Stimulated activated naive CD8-positive, alpha-beta T cell treated with anti-CD3 and anti-CD28 coated beads, Interleukin-15, amount 100 ng/mL, for 72 hours (primary cell): ENCODE data around the gene PHACTR3.

Experiments
- ATAC-seq: fragments of 150-1000 bp; cut with Tn5 transposase; 2 replicates; pipeline ENCODE4 v1.10.0; 2021; ENCODE audit warnings: mild to moderate bottlenecking, moderate library complexity
- DNase-seq, 2 donors: peaks; one replicate each; pipeline ENCODE4 v3.0.0; 2021 to 2022
- H3K27ac Mint-ChIP-seq, 2 donors: one replicate each; pipeline ENCODE4 v1.8.0; 2022; ENCODE audit warnings: mild to moderate bottlenecking in 2 of 2, mixed read lengths in 2 of 2, moderate library complexity in 2 of 2
- H3K27me3 Mint-ChIP-seq: one replicate; pipeline ENCODE4 v1.8.0; 2022; ENCODE audit warnings: mixed read lengths
- H3K4me1 Mint-ChIP-seq: one replicate; pipeline ENCODE4 v1.8.0; 2022; ENCODE audit warnings: mild to moderate bottlenecking, mixed read lengths
- H3K4me3 Mint-ChIP-seq, 2 donors: one replicate each; pipeline ENCODE4 v1.8.0; 2022; ENCODE audit warnings: mild to moderate bottlenecking in 2 of 2, mixed read lengths in 2 of 2, moderate library complexity in 1 of 2
- H3K9me3 Mint-ChIP-seq, 2 donors: one replicate each; pipeline ENCODE4 v1.8.0; 2022; ENCODE audit warnings: mixed read lengths in 2 of 2

The PHACTR3 gene

DNA sequence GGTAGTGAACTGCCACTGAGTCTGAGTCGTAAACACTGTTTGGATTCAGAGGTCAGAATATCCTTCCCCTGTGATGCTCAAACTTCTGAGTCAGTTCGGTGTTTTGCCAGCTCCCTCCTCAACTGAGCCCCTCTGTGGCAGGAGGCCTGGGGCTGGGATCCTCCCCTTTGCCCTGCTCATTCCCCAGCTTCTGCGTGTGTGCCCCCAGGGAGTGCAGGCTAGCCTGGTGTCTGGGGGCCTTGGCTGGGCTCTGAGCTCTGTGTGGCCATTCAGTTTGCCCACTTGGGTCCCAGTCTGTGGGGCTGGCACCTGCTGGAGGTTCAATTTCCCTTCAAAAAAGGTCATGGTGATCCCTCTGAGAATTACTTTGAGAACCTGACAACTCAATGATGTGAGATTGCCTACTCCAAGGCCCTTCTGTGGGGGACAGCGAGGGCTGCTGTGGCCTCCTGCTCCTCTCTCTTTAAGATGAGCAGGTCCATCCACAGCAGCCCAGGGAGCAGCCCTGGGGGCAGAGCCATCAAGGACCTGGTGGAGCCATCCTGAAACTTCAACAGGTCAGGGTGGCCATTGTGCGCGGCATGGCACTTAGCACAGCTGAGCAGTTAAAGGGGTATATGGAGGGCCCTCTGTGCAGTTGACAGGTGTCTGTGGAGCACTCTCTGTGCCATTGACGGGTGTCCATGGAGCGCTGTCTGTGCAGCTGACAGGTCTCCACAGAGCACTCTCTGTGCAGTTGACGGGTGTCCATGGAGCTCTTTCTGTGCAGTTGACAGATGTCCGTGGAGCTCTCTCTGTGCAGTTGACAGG is 181.9 kb downstream of the PHACTR3 start:
- peaks cover 30% of the 10 kb centered on the region for H3K27me3 Mint-ChIP-seq
- ATAC-seq: no peak
- H3K27ac Mint-ChIP-seq: no peak overlapping the region
- no peak overlapping the region for H3K4me3 Mint-ChIP-seq
- H3K4me1 Mint-ChIP-seq: no peaks in the 10 kb centered on the region
- no peak for DNase-seq
- H3K9me3 Mint-ChIP-seq: no peaks in the 10 kb centered on the region

DNA sequence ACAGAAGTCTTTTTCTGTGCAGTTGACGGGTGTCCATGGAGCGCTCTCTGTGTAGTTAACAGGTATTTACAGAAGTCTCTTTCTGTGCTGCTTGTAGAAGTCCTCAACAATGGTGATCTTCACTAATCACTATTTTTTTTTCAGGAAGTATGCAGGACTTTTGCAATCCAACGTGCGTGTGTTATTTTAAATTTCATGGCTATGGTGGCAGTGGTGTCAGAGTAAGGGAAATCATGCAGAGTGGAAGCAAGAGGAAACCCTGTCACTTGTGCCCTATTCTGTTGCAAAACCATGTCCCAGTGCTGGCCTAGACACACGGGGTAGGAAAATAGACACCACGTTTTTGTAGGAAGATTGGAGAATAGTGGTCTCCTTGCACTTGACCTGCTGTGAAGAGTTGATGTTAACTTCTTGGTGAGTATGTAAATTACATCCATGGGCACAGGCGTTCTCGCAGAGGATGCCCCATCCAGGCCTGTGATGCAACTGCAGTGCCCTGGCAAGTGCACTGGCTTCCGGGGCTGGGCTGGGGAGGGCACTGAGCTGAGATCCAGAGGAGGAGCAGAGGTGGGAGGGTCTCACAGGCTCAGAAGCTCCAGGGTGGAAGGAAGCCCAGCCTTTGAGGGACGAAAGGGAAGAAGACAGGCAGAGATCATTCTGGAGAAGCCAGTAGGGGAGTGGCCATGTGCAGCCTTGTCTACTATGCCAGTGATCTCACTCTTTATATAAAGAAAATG is 182.6 kb downstream of the PHACTR3 start:
- Mint-ChIP-seq H3K27ac (peak overlapping the region in 1 of 2 donors; percentile 4), H3K27me3 (peaks cover 30% of the 10 kb centered on the region), H3K4me1 (no peaks in the 10 kb centered on the region), H3K9me3 (no peaks in the 10 kb centered on the region), H3K4me3 (no peak overlapping the region)
- no peak for DNase-seq
- ATAC-seq: no peak

DNA sequence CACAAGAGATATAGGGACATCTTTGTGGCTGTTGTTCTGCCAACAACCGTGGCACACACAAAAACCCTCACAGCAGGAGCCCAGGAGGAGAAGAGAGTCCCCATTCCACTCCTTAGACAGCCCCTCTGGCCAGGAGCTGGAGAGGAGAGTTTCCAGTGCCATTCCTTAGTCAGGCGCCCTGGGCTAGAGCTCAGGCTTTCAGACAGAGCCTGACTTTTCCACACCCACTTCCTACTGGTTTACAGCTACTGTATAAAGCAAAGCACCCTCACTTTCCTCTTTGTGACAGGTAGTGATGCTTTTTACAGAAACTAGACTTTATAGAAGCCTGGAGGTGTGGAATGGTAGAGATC is 183.2 kb downstream of the PHACTR3 start:
- Mint-ChIP-seq H3K27me3 (peaks cover 30% of the 10 kb centered on the region), H3K4me1 (no peaks in the 10 kb centered on the region), H3K4me3 (no peak overlapping the region), H3K27ac (no peak overlapping the region), H3K9me3 (no peaks in the 10 kb centered on the region)
- no peak for DNase-seq
- ATAC-seq: no peak

DNA sequence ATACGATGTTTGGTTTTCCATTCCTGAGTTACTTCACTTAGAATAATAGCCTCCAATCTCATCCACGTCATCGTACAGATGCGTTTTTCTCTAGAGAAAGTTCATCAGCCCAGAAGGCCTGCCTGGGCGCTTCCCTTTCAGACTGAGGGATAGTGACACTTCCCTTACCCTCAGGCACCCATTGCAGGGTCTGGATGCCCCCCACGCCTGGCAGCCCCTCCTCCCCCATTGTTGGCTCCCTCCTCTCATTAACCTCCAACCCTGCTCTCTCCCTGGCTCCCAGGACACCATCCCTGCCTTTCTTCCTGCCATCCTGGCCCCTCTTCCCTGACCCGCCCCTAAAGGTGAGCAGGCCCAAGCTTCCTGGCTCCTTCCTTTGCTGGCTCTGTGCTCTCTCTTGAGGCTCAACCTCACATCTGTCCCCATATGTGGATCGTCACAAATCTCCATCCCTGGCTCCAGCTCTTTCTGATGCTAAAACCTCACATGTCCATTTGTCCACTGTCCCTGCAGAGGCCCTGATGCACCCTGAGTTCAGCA is 183.9 kb downstream of the PHACTR3 start:
- no peak overlapping the region for H3K27ac Mint-ChIP-seq
- ATAC-seq: no peak
- peaks cover 30% of the 10 kb centered on the region for H3K27me3 Mint-ChIP-seq
- no peaks in the 10 kb centered on the region for H3K4me1 Mint-ChIP-seq
- no peak for DNase-seq
- H3K9me3 Mint-ChIP-seq: no peaks in the 10 kb centered on the region
- H3K4me3 Mint-ChIP-seq: no peak overlapping the region

DNA sequence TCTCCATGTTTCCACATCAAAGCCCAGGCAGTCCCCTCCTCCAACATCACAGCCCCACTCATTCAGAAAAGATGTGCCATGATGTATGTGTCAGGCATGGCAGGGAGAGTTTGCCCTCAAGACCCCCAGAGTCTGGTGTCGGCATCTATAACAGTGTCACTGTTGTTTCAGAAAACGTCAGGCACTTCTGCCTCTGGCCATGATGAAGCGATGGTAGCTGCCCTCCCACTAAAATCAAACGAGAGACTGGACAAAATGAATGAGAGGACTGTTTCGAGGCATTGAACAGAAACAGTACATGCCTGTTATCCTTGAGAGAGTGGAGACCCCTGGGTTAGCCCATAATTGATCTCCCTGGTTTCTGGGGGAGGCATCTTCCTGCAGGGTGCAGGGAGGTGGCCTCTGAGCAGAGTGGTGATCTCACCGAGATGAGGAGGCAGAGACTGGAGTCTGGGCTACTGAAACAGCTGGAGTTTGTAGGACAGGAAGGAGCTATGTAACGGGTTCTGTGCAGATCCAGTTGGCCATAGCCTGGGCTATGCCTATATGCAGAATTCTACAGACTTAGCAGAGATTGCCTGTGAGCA is 184.6 kb downstream of the PHACTR3 start:
- Mint-ChIP-seq H3K9me3 (no peaks in the 10 kb centered on the region), H3K27ac (no peak overlapping the region), H3K4me1 (no peaks in the 10 kb centered on the region), H3K27me3 (peaks cover 30% of the 10 kb centered on the region), H3K4me3 (no peak overlapping the region)
- DNase-seq (no peak), ATAC-seq (no peak)

DNA sequence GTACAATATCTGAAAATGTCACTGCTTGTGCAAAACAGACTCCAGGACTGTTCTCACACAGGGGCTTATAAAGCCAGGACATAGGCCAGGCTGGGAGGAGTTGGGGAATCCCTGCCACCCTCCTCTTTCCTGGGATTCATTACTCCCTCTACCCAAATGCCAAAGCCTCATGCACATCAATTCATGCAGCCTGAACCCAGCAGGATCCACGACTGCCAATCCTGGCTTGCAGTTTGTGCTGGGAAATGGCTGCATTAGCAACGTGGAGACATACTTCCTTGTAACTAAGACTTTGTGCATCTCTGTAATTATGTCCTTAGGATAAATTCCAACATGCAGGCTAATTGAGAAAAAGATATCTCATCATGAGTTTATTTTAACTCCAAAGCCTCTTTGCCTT is 185.3 kb downstream of the PHACTR3 start:
- DNase-seq (no peak), ATAC-seq (no peak)
- no peaks in the 10 kb centered on the region for H3K9me3 Mint-ChIP-seq
- peaks cover 30% of the 10 kb centered on the region for H3K27me3 Mint-ChIP-seq
- H3K4me3 Mint-ChIP-seq: no peak overlapping the region
- H3K27ac Mint-ChIP-seq: no peak overlapping the region
- no peaks in the 10 kb centered on the region for H3K4me1 Mint-ChIP-seq

DNA sequence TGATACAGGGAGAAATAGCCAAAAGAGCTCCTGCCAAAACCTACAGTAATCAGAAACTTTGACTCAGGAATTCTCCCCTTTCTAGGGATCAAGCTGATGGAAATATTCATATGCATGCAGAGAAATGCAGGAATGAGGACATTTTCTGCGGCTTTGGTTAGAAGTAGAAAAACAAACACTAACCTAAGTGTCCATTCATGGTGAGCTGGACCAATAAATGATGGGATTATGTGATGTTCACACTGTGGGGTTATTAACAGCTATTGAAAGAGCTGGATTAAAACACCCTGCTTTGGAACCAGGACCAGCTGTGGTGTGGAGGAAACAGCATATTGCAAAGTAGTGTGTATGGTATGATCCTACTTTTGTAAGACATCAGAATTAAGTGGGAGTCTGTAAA is 186.0 kb downstream of the PHACTR3 start:
- Mint-ChIP-seq H3K9me3 (no peaks in the 10 kb centered on the region), H3K27ac (no peak overlapping the region)

DNA sequence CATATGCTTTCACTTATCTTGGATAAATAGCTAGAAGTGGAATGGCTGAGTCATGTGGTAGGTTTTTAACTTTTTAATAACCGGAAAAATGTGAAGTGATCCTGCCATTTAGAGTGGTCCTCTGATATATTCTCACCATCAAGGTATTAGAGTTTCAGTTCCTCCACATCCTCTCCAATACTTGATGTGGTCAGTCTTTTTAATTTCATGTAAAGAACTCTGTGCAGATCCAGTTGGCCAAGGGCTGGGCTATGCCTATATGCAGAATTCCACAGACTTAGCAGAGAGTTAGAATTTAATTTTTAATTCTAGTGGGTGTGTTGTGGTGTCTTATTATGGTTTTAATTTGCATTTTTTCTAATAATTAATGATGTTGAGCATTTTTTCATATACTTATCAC is 188.0 kb downstream of the PHACTR3 start:
- DNase-seq: no peak
- H3K27ac Mint-ChIP-seq: no peak overlapping the region
- no peak overlapping the region for H3K4me3 Mint-ChIP-seq

More for the DNA sequence above, 186.0 kb downstream of the PHACTR3 start:
- no peak for ATAC-seq
- DNase-seq: no peak
- H3K4me1 Mint-ChIP-seq: no peaks in the 10 kb centered on the region
- H3K4me3 Mint-ChIP-seq: no peak overlapping the region
- peaks cover 26% of the 10 kb centered on the region for H3K27me3 Mint-ChIP-seq

DNA sequence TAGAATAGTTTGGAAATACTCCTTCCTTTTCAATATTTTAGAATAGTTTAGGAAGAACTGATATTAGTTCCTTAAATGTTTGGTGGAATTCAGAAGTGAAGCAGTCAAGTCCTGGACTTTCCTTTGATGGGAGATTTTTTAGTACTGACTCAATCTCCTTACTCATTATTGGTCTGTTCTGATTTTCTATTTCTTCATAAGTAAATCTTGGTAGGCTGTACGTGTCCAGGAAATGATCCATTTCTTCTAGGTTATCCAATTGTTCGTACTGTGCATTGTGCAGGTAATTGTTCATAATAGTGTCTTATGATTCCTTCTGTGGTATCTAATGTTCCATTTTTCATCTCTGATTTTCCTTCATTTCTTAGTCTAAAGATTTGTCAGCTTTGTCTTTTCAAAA is 190.2 kb downstream of the PHACTR3 start:
- no peak for ATAC-seq
- peaks cover 8 to 16% of the 10 kb centered on the region in 2 donors for H3K9me3 Mint-ChIP-seq
- no peak overlapping the region for H3K4me3 Mint-ChIP-seq
- no peaks in the 10 kb centered on the region for H3K4me1 Mint-ChIP-seq
- DNase-seq: no peak
- H3K27ac Mint-ChIP-seq: no peak overlapping the region
- H3K27me3 Mint-ChIP-seq: no peaks in the 10 kb centered on the region

More for the DNA sequence above, 188.0 kb downstream of the PHACTR3 start:
- peaks cover 3 to 8% of the 10 kb centered on the region in 2 donors for H3K9me3 Mint-ChIP-seq
- no peak for ATAC-seq
- no peaks in the 10 kb centered on the region for H3K4me1 Mint-ChIP-seq
- H3K27me3 Mint-ChIP-seq: peaks cover 13% of the 10 kb centered on the region

DNA sequence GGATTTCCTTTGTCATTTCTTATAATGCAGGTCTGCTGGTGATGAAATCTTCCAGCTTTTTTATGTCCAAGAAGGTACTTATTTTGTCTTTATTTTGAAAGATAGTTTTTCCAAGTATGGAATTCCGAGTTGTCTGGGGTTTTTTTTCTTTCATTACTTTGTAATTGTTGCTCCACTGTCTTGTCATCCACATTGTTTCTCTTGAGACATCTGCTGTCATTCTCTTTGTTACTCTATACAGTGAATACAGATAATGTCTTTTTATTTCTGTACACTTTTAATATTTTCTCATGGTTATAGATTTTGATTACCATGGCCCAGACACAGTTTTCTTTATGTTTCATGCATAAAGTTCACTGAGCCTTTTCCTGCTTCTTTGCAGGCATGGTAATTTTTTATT is 196.0 kb downstream of the PHACTR3 start:
- Mint-ChIP-seq H3K4me3 (no peak overlapping the region), H3K27ac (no peak overlapping the region), H3K27me3 (peaks cover 21% of the 10 kb centered on the region), H3K9me3 (peaks cover 30 to 34% of the 10 kb centered on the region in 2 donors), H3K4me1 (no peaks in the 10 kb centered on the region)
- DNase-seq: no peak
- no peak for ATAC-seq

DNA sequence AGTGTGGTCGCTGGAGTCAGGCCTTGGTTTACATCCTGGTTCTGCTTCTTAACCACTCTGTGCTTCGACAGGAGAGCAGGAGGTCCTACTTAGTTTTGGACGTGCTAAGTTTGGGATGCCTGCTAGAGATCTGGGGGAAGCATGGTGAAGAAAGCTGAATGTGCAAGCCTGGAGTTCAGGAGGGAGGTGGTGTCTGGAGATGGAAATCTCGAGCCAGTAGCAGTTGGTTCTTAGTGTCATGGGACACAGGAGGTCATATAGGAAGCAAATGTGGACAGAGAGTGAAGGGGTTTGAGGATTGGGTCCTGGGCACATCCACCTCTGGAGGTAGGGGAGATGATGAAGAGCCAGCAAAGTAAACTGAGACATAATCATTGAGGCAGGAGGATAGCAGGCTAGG is 197.7 kb downstream of the PHACTR3 start:
- no peak for DNase-seq
- ATAC-seq: no peak
- H3K4me3 Mint-ChIP-seq: no peak overlapping the region
- H3K27ac Mint-ChIP-seq: no peak overlapping the region
- H3K9me3 Mint-ChIP-seq: peaks cover 28 to 30% of the 10 kb centered on the region in 2 donors
- H3K27me3 Mint-ChIP-seq: peaks cover 27% of the 10 kb centered on the region
- H3K4me1 Mint-ChIP-seq: no peaks in the 10 kb centered on the region

DNA sequence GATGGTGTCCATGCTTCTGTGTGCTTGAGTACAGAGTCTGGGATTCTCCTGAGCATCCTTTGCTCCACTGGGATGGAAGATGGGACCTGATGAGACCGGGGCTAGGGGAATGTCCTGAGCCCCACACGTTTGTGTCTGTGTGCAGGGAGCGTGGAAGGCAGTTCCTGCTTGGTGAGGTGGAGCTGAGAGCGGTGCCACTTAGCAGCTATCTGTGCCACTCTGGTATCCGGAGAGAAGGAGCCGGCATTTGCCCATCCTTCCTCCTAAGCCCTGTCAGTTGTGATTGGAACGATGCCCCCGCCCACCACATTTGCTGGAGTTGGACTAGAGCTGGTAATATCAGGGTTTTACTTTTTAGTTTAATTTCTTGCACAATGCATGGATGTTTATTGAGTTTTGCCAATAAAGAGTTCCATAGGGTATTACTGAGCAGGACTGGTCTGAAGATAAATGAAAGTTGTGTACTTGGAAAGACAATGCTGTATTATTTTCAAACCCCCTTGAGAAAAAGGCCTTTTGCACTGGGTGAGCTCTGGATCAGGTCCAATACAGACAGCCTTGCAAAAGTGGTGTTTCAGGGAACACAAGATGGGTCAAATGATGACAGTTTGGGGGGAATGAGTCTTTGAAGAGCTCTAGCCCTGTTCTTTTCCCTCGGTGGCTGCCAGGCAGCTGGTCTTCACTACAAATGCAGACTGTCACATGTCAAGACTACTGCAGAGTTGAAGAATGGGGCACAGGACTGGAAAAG is 198.3 kb downstream of the PHACTR3 start:
- no peak overlapping the region for H3K4me3 Mint-ChIP-seq
- H3K4me1 Mint-ChIP-seq: no peaks in the 10 kb centered on the region
- H3K27ac Mint-ChIP-seq: no peak overlapping the region
- ATAC-seq (no peak), DNase-seq (no peak)
- peaks cover 27% of the 10 kb centered on the region for H3K27me3 Mint-ChIP-seq
- H3K9me3 Mint-ChIP-seq: peaks cover 22 to 26% of the 10 kb centered on the region in 2 donors

DNA sequence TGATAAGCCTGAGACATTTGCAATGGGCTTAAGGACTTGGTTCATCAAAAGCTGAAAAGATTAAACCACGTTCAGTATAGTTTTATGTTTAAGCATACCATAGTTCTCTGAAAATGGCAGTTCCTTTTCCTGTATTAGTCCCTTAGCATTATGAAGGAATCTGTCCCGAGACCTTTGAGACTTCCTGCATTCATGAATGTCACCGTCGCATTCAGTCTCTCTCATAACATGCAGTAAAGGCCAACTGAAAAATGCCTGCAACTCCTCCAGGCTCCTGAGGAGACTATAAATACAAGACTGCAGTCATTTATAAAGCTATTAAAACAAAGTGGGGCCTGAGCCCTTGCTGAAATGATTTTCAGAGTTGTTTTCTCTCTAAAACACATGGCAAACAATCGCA is 200.0 kb downstream of the PHACTR3 start:
- ATAC-seq (no peak), DNase-seq (no peak)
- no peak overlapping the region for H3K27ac Mint-ChIP-seq
- no peak overlapping the region for H3K4me3 Mint-ChIP-seq
- peaks cover 18 to 22% of the 10 kb centered on the region in 2 donors for H3K9me3 Mint-ChIP-seq
- H3K4me1 Mint-ChIP-seq: no peaks in the 10 kb centered on the region
- H3K27me3 Mint-ChIP-seq: peaks cover 27% of the 10 kb centered on the region

DNA sequence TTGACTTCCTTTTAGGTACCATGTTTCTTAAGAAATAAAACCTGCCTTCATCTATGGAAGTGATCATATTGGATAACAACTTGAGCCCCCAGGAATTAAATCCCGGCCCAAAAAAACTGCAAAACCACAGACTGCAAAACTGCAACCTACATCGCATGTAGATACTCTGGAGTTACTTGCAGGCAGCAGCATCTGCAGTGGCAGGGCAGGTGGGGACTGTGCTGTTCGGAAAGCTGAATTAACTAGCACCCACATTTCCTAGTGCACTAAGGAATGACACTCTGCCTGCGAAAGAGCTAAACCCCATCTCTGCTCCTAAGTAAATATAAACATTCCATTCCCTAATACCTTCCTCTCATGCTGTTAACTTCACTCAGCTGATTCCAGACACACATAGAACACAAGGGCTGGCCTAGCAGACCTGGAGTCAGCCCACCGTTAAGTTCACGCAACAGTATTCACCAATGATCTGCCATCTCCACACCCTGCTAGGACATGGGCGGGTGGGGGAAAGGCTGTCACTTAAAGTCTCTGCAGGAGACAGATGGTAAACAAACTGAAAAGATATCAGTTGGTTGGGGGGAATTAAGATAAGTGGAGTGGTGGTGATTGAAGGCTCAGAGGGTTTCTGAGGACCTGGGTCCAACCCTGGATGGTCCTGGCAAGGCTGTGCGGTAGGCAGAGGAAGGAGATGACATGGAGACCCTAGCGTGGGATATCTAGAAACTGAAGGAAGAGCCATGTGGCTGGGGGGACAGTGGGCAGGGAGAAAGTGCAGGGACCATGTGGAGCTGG is 200.7 kb downstream of the PHACTR3 start:
- H3K9me3 Mint-ChIP-seq: peaks cover 12 to 18% of the 10 kb centered on the region in 2 donors
- peaks cover 27% of the 10 kb centered on the region for H3K27me3 Mint-ChIP-seq
- DNase-seq (no peak), ATAC-seq (no peak)
- H3K27ac Mint-ChIP-seq: no peak overlapping the region
- H3K4me3 Mint-ChIP-seq: no peak overlapping the region
- H3K4me1 Mint-ChIP-seq: no peaks in the 10 kb centered on the region
